ENCODE data around the gene GPC6.

- no peak for TF ChIP-seq CTCF (IDR thresholded peaks at IDR 0.05; ENCODE audit: insufficient read depth, low read length, poor library complexity, severe bottlenecking)
- no peak for TF ChIP-seq EZH2phosphoT487 (conservative IDR thresholded peaks at IDR 0.05; ENCODE audit: low read length)
Observed at GRCh38 chr13:93344048-93344705, 117.6 kb downstream of the GPC6 start.
